NCI-H2171 treated with DMSO at 0.1 percent for 48 hours (cell line): ENCODE results near the gene TRABD.

Experiments
- DNase-seq: peaks from one replicate; lab custom pipeline; 2025; lab: John Stamatoyannopoulos, UW

The TRABD gene

GRCh38 chr22:50217543-50218152, 31.9 kb downstream of the TRABD start:
- DNase-seq, result no peak

DNA sequence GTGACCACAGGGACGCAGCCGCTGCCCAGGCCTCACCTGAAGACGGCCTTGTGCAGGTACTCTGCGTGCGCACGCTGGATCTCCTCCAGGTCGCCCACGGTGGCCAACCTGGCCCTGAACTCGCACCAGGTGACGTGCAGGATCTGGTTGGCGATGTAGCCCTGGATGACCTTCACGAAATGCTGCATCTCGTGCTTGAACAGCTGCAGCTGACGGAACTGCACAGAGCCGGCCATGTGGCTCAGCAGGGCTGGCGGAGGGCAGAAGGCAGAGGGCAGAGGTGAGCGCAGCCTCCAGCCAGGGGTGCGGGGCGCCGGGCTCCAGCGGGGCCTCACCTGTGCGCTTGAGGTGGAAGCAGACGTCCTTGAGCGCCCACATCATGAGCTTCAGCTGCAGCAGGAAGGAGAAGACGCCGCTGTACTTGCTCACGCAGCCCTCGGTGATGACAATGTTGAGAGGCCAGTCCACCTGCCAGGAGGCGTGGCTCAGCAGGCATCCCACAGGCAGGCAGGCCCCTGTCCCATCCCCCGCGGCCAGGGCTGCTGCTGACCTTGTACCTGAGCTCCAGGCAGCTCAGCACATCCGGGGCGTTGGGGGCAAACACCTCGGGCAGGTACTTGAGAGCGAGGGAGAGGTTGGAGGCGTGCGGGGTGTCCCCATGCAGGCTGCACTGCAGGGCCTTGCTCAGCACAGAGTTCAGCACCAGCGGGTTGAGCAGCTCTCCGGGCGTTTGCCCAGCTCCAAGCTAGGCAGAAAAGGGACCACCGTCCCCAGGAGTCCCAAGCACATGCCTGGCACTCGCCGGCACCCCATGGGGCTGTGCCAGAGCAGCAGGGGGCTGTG, 32.7 kb downstream of the TRABD start:
- no peak for DNase-seq

DNA sequence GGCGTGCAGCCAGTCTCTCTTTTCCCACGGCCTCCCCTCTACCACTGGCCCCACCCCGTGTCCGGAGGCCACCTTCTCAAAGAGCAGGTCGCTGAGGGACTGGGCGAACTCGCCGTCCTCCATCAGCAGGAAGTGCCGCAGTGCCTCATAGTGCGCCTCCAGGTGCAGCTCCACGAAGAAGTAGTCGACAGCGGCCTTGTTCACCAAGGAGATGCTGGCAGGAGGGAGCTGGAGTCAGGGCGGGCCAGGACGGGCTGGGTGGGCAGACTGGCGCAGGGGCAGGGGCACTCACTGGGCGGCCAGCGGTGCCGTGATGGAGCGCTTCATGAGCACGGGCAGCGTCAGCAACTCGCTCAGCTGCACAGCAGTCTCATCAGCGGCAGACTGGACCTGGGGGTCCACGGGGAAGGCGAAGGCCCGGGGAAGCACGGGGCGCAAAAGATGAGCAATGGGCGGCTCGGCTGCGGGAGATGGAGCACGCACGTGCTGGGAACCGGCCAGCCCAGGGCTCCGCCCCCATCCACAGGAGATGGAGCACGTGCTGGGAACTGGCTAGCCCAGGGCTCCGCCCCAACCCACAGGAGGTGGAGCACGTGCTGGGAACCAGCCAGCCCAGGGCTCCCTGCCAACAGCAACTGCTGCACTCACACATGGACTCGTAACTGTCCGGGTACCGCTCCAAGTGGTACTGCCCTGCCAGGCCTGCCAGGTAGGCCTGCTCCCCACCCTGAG, 33.4 kb downstream of the TRABD start:
- DNase-seq, result peak; percentile 44

DNA sequence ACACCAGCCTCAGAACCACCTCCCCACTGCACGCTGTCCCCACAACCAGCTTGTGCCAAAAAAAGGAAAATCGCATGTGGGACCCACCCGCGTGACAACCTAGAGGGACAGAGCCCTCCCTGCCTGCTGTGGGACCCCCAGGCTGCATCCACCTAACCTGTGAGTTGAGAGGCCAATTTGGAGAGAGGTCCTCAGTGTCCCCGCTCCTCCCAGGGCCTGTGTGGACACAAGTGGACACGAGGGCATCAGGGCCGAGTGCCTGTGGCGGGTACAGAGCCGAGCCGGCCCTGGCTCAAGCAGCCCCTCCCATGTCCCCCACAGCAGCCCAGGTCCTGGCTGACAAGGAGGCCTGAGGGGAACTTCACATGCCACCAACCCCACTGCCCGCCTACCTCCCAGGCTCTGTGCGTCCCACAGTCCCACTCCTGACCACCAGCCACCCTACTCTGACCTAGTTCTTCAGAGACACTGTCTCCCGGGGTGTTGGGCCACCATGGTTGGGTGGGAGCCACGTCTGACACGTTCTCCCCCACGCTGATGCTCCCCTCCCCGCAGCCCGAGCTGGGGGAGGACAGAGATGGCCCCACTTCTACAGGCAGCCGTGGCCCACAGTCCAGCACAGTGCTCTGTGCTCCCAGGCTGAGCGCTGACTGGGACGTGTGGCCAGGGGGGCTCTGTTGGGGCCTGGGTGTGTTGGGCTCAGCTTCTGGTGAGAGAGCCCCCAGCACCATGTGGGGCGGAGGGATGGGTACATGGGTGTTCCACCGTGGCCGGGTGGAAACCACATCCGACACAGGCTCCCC, 34.3 kb downstream of the TRABD start:
- no peak for DNase-seq

- no peak for DNase-seq
Observed at GRCh38 chr22:50220603-50221409, 35.1 kb downstream of the TRABD start.

DNA sequence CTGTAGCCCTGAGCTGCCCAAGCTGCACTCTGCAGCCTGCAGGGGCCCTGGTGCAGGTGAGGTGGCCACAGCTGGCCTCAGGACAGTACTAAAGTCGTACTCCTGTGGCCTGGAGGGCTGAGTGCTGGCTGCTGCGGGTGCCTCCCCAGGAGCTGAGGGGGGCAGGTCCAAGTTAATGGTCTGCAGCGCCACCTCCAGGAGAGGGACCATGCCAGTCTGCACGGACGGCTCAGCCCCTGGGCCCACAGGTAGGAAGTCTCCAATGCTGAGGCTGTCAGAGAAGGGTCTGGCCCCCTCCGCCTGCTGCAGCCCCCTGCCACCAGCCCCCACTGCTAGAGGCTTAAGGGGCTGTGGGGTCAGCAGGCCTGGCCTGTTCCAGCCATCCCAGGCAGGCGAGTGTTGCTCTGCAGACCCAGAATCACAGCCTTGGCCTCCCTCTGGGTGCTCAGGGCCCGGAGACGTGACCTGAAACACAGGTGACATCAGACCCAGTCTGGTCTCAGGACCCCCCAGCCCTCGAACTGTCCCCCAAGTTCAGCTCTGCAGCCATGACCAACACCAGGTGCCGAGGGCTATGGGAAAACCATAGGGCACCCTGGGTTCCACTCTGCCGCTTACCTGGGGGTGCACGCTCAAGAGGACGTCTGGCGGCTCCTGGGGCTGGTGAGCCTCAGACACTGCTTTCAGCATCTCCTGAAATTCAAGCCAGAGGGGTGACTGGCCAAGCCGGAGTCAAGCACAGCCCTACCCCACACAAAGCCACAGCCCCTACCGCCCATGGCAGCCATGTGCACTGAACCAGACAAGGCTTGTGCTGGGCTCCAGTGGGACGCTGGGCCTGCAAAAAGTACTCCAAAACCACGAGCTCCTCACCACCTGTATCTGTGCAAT, 35.9 kb downstream of the TRABD start:
- no peak for DNase-seq

GRCh38 chr22:50222508-50222907, 36.8 kb downstream of the TRABD start:
- no peak for DNase-seq

DNA sequence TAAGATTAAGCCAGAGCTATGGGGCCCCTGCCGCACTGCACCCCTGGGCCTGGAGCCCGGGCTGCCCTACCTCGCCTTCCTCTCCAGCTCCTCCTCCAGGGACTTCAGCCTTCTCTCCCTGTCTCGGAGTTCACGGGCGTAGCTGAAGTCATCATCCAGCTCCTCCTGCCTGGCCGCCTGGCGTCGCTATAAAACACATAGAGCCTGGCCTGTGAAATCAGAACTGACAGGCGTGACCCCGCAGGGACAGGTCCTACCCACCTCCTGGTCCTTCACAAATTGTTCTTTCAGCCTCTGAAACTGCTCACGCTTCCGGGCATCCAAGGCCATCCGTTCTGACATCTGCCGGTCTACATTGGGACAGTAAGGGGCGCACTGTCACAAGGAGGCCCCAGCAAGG, 38.4 kb downstream of the TRABD start:
- DNase-seq, result no peak

GRCh38 chr22:50225200-50225969, 39.7 kb downstream of the TRABD start:
- DNase-seq, result no peak

GRCh38 chr22:50226063-50226874, 40.6 kb downstream of the TRABD start:
- no peak for DNase-seq

GRCh38 chr22:50226875-50227165, 41.1 kb downstream of the TRABD start:
- DNase-seq, result no peak

DNA sequence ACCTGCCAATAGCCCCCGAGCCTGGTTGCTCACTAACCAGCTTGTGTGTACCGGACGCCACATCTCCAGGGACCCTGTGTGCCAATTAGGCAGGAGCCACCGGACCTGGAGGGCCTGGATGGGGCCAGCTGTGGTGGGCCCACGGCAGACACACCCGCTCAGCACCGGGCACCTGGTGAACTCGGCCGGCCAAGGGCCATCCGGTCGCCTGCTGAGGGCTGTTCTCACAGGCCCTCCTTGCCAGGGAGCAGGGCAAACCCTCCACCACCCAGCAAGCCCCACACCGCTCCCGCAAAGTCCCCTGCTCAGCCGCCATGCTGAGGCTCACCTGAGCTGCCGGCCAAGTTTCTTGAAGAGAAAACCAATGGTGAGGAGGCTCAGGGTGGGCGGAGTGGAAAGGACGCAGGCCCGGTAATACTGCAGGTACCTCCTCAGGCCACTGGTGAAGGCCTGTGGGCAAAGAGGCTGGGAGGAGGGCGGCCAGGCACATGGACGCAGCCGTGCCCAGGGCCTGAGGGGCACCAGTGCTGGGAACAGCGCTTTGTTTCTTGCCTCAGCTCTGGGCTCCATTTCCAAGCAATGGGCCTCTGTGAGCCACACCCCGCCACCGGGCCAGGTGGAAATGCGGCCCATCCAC, 42.0 kb downstream of the TRABD start:
- DNase-seq, result no peak

GRCh38 chr22:50228366-50228765, 42.7 kb downstream of the TRABD start:
- DNase-seq, result no peak

DNA sequence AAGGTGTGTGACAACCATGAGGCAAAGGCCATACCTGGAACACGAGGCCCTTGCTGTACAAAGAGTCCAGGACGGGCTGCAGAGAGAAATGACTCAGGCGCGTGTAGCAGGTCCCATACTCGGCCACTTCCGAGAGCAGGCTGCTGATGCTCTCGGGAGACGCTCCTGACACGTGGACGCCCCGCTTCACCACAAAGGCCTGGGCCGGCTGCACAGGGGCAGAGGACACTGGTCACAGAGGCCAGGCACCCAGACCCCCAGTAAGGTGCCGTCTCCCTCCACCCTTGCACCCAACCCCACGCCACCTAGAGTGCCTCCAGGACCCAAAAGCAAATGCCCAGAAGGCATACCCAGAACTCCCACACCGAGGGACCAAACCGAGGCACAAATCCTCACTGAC, 43.7 kb downstream of the TRABD start:
- no peak for DNase-seq

DNA sequence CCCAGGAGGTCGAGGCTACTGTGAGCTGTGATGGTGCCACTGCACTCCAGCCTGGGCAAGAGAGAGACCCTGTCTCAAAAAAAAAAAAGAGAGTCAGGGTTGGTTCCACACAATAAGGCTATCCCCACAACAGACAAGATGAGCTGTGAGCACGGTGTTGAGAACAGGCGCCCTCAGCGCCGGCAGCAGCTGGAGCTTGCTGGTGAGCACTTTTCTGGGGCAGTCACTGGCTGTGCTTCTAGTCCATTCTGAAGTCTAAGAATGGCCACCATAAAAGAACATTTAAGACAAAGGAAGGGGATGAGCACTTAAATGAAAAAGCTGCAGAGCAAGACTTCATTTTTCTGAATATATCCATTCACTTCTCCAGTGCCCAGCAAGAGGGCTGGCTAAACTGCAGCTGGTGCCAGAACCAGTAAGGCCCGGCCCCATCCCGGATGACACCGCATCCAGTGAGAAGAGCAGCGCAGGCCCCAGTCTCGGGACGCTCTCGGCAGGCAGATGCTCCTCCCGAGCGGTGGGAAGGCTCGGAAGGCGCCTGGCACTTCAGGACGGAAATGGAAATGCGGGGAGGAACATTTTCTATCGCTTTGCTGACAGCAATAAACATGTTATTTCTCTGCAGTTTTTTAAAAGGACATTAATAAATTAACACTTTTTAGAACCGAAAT, 46.9 kb downstream of the TRABD start:
- no peak for DNase-seq

GRCh38 chr22:50233223-50233622, 47.5 kb downstream of the TRABD start:
- DNase-seq, result no peak

DNA sequence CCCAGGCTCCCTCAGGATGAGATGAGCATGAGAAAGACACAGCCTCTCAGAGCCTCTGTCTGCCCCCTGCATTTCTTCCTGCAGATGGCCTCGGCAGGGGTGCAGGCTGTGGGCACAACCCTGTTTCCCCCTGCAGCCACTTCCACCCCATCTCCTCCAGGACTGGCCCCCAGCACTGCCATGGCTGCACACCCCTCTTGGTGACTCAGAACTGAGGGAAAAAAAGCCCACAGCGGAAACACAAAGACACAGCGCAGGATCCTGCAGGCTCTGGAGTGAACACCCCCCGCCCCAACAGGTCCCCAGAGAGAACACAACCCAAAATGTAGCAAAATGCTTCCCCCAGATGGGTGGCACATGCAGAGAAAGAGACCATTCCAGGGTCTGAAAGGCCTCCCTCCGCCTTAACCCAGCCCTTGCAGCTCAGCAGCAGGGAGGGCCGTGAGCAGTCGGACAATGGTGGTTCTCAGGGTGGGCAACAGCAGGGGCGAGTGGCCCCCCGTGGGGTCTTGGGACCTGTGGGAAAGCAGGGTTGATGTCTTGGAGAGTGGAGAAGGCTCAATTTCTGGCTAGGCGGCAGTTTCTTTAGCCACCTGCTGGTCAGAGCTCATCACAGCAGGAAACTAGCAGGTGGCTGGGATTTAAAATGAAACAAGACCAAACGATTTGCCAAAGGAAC, 51.2 kb downstream of the TRABD start:
- DNase-seq, result no peak
